Parathyroid adenoma (tissue), 2 donors: ENCODE results near the gene SLAMF1.

Source experiments
- H2AFZ ChIP-seq: fragments of 300-600 bp; sonication (generic); one replicate; pipeline ENCODE4 v1.7.0; 2017; ENCODE audit warnings: antibody characterized with exemption, mild to moderate bottlenecking
- H3K27ac ChIP-seq: fragments of 300-600 bp; sonication (generic); one replicate; pipeline ENCODE4 v1.7.0; 2017
- H3K27me3 ChIP-seq: fragments of 300-600 bp; sonication (generic); one replicate; pipeline ENCODE4 v1.7.0; 2017; ENCODE audit warnings: low read length; ENCODE audit not compliant: control insufficient read depth, insufficient read depth
- H3K36me3 ChIP-seq: fragments of 300-600 bp; sonication (generic); one replicate; pipeline ENCODE4 v1.7.0; 2017; ENCODE audit warnings: low read length; ENCODE audit not compliant: control insufficient read depth, insufficient read depth
- H3K4me1 ChIP-seq: fragments of 300-600 bp; sonication (generic); one replicate; pipeline ENCODE4 v1.7.0; 2017; ENCODE audit warnings: control low read depth
- H3K4me2 ChIP-seq: fragments of 300-600 bp; sonication (generic); one replicate; pipeline ENCODE4 v1.7.0; 2017; ENCODE audit warnings: low read length
- H3K4me3 ChIP-seq: fragments of 300-600 bp; sonication (generic); one replicate; pipeline ENCODE4 v1.7.0; 2017; ENCODE audit warnings: low read depth, low read length
- H3K79me2 ChIP-seq: fragments of 300-600 bp; sonication (generic); one replicate; pipeline ENCODE4 v1.7.0; 2017; ENCODE audit warnings: control low read depth
- H3K9ac ChIP-seq: fragments of 300-600 bp; sonication (generic); one replicate; pipeline ENCODE4 v1.7.0; 2017; ENCODE audit warnings: mild to moderate bottlenecking
- H3K9me3 ChIP-seq: fragments of 300-600 bp; sonication (generic); one replicate; pipeline ENCODE4 v1.7.0; 2017; ENCODE audit warnings: low read length; ENCODE audit not compliant: control insufficient read depth
- TF ChIP-seq, protein P1 (sequence below): fragments of 300-600 bp; sonication (generic); IDR thresholded peaks from one replicate; pipeline ENCODE4 v1.7.0; 2017; ENCODE audit warnings: antibody characterized with exemption, mild to moderate bottlenecking
- donor health status: primary hyperparathyroidism.

The SLAMF1 gene

DNA sequence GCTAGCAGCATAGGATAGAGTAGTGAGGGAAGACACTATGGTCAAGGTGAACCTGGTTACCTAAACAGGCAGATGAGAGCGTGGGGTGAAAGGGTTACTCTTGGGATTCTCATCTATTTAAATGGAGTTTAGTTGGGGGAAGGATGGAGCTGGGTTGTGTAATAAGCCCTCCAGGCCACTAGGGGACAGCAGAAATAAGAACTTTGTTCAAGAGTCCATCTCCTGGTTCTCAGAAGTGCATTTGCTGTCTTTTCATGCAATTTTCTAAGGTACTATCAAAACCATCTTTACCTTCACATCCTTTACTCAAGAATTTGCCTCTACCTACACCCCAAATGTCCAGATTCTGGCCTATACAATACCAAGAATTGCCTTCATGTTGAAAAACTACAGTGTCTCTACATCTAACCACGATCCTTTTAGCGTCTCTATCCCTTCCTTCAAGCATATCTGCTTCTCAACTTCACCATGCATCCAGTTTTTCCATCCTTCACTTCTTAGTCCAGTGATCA, 28.0 kb downstream of the SLAMF1 start:
- Histone ChIP-seq H3K36me3 (no peaks in the 10 kb centered on the region), H3K4me2 (no peak overlapping the region), H2AFZ (no peak overlapping the region), H3K79me2 (no peaks in the 10 kb centered on the region), H3K4me3 (no peak overlapping the region), H3K4me1 (no peaks in the 10 kb centered on the region), H3K9ac (no peak overlapping the region), H3K27me3 (no peaks in the 10 kb centered on the region), H3K27ac (no peak overlapping the region), H3K9me3 (no peaks in the 10 kb centered on the region)
- TF ChIP-seq, protein P1, sequence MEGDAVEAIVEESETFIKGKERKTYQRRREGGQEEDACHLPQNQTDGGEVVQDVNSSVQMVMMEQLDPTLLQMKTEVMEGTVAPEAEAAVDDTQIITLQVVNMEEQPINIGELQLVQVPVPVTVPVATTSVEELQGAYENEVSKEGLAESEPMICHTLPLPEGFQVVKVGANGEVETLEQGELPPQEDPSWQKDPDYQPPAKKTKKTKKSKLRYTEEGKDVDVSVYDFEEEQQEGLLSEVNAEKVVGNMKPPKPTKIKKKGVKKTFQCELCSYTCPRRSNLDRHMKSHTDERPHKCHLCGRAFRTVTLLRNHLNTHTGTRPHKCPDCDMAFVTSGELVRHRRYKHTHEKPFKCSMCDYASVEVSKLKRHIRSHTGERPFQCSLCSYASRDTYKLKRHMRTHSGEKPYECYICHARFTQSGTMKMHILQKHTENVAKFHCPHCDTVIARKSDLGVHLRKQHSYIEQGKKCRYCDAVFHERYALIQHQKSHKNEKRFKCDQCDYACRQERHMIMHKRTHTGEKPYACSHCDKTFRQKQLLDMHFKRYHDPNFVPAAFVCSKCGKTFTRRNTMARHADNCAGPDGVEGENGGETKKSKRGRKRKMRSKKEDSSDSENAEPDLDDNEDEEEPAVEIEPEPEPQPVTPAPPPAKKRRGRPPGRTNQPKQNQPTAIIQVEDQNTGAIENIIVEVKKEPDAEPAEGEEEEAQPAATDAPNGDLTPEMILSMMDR, result no peak

DNA sequence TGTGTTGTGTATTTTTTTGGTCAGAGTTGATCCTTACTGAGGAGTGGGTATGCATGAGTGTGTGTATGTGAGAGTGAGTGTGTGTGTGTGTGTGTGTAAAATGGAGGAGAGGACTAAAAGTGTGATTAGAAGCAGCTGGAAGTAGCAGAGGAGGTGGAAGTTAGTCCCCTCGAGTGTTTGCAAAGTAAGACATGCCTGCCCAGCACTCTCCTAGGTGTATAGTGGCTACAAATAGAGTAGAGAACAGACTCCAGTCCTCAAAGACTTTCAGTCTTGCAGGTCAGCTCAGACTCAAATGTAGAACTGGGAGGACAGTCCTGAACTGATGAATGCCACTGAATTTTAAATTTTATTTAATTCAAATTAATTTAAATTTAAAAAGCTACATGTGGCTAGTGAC, 28.5 kb downstream of the SLAMF1 start:
- H3K36me3 ChIP-seq, result no peaks in the 10 kb centered on the region
- H3K9me3 ChIP-seq, result no peaks in the 10 kb centered on the region
- H3K4me1 ChIP-seq, result no peaks in the 10 kb centered on the region

DNA sequence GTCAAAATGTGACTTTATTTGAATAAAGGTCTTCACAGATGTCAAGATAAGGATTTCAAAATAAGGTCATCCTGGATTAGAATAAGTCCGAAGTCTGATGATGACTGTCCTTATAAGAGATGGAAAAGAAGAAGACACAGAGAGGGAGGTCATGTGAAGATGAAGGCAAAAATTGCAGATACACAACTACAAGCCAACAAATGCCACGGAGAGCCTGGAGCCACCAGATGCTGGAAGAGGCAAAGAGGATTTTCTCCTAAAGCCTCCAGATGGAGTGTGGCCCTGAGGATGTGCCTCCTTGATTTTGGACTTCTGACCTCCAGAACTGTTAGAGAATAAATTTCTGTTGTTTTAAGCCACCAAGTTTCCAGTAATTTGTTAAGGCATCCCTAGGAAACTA, 31.2 kb downstream of the SLAMF1 start:
- H3K27ac ChIP-seq, result no peak overlapping the region
- H3K9ac ChIP-seq, result no peak overlapping the region
- no peaks in the 10 kb centered on the region for H3K27me3 ChIP-seq
- TF ChIP-seq, protein P1, result no peak
- H2AFZ ChIP-seq, result no peak overlapping the region
- no peak overlapping the region for H3K4me2 ChIP-seq
- H3K79me2 ChIP-seq, result no peaks in the 10 kb centered on the region
- no peaks in the 10 kb centered on the region for H3K36me3 ChIP-seq
- no peak overlapping the region for H3K4me3 ChIP-seq
- H3K9me3 ChIP-seq, result no peaks in the 10 kb centered on the region
- no peaks in the 10 kb centered on the region for H3K4me1 ChIP-seq

More for the DNA sequence above, 28.5 kb downstream of the SLAMF1 start:
- Histone ChIP-seq H3K9ac (no peak overlapping the region), H3K27me3 (no peaks in the 10 kb centered on the region), H3K27ac (no peak overlapping the region), H3K79me2 (no peaks in the 10 kb centered on the region), H2AFZ (no peak overlapping the region), H3K4me3 (no peak overlapping the region), H3K4me2 (no peak overlapping the region)
- TF ChIP-seq, protein P1, result no peak

DNA sequence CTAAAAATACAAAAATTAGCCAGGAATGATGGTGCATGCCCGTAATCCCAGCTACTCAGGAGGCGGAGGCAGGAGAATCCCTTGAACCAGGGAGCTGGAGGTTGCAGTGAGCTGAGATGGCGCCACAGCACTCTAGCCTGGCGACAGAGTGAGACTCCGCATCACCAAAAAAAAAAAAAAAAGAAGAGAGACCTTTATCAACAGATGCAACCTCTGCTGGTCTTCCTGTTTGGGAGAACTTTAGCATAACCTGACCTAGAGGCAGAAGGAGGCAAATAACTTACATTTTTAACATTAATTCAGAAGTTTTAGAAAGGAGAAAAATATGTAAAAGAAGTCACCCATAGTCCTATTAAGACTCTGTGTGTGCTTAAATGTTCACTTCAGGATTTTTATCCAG, 32.4 kb downstream of the SLAMF1 start:
- Histone ChIP-seq H2AFZ (no peak overlapping the region), H3K4me2 (no peak overlapping the region), H3K36me3 (no peaks in the 10 kb centered on the region), H3K4me3 (no peak overlapping the region), H3K27me3 (no peaks in the 10 kb centered on the region), H3K79me2 (no peaks in the 10 kb centered on the region), H3K27ac (no peak overlapping the region), H3K9ac (no peak overlapping the region), H3K4me1 (no peaks in the 10 kb centered on the region), H3K9me3 (no peaks in the 10 kb centered on the region)
- TF ChIP-seq, protein P1, result no peak

DNA sequence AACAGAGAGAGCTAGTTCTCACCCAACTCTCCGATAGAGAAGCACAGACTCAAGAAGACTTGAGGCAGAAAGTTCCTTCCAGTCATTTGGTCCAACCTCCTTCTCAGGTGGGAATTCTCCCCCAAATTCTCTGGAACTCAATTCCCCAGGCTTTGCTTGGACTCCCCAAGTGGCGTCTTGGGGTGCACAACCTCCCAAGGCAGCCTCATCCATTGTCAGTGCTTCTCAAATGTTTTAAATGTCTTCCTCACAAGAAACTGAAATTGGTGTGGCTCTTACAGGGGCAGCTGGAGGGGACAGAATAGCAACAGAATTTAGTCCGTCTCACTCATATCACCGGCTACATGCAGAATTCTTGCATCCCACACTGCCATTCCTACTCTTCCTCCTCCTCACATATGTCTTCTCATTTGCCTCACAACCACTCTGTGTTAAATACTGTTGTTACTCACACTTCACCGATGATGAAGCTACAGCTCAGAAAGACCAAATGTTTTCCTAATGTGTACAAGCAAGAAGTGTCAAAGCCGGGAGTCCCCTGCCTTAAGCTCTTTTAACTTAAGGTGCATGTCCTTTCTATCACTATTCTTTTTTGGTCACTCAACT, 34.1 kb downstream of the SLAMF1 start:
- Histone ChIP-seq H2AFZ (no peak overlapping the region), H3K9me3 (no peaks in the 10 kb centered on the region), H3K79me2 (no peaks in the 10 kb centered on the region), H3K27me3 (no peaks in the 10 kb centered on the region), H3K27ac (no peak overlapping the region), H3K4me1 (no peaks in the 10 kb centered on the region), H3K4me2 (no peak overlapping the region), H3K36me3 (no peaks in the 10 kb centered on the region), H3K9ac (no peak overlapping the region), H3K4me3 (no peak overlapping the region)
- TF ChIP-seq, protein P1, result no peak
